Stimulated activated CD4-positive, alpha-beta T cell treated with anti-CD3 and anti-CD28 coated beads, TNF-alpha, amount 100 ng/mL, for 4 hours (primary cell): ENCODE results near the gene ARHGAP26.

ENCODE experiments used
- DNase-seq, 3 experiments: peaks; one replicate each; pipeline ENCODE4 v3.0.0-alpha.2; 2020; ENCODE audit warnings: low read depth in 3 of 3

The ARHGAP26 gene

GRCh38 chr5:142872217-142872616 lies 102.0 kb downstream of the ARHGAP26 start:
- DNase-seq, result no peak

GRCh38 chr5:142872795-142873194 lies 102.6 kb downstream of the ARHGAP26 start:
- DNase-seq, result no peak

DNA sequence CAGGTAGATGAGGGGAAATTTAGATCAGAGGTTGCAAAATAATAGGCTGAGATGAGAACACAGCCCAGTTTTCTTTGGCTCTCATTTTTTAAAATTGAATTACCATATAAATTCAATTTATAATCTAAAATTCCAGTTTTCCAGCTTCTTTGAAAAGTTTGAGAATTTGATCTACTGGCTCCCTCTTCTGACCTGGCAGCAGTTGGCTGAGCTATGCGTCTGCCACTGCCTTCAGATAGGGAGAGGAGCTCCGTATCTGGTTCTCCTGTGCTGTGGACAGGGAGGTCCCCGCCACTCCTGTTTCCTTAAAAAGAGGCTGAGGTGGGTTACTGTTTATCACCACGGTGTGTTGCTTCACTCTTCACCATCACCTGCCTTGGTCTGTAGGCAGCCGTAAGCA lies 103.7 kb downstream of the ARHGAP26 start:
- no peak for DNase-seq

- no peak for DNase-seq
Measured at GRCh38 chr5:142874540-142874939, 104.4 kb downstream of the ARHGAP26 start.

DNA sequence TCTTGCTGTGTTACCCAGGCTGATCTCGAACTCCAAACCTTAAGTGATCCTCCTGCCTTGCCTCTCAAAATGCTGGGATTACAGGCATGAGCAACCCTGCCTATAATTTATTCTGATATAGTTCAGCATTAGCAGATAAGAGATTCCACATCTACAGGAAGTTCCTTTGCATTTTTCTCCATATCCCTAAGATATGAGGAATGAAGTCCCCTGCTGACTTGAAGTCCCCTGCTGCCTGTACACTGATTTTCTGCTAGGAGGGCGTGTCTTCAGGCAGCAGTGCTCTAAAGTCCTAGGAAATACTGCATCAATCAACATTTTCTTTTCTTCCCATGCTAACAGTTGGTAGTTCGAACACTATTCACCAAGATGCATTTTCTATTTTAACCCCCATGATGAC lies 105.8 kb downstream of the ARHGAP26 start:
- no peak for DNase-seq

DNA sequence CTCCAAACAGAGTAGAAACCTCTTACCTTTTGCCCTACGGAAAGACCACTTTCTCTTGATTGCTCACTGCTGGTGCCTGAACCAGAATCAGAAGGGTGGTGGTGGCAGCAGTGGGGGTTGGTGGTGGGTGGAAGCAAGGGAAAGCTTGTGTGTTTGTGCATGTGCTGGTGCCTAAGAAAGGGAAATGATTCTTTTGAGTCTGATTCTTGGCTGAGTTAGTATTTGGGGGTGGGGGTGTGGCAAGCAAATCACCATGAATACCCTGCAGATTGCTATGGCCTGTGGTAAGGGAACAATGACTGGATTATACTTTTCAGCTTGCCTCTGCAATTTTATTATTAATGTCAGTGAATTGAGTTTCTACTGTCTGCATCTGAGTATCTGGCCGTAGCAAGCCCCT lies 106.6 kb downstream of the ARHGAP26 start:
- DNase-seq, result no peak

DNA sequence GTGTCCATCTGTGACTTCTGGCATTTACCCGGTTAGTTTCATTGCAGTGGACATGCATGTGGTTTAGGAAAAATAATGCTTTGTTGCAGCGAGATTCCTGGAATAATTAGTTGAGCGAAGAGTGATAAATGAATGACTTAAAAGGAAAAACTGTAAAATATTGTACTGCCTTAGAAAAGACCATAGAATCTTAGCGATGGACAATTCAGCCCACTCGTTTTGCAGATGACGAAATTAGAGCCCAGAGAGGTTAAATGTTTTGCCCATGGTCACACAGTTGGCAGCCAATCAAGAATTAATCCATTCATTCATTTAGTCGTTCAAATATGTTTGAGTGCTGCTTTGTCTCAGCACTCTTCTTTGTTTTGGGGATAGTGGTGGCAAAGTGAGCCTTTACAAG lies 107.9 kb downstream of the ARHGAP26 start:
- no peak for DNase-seq

DNA sequence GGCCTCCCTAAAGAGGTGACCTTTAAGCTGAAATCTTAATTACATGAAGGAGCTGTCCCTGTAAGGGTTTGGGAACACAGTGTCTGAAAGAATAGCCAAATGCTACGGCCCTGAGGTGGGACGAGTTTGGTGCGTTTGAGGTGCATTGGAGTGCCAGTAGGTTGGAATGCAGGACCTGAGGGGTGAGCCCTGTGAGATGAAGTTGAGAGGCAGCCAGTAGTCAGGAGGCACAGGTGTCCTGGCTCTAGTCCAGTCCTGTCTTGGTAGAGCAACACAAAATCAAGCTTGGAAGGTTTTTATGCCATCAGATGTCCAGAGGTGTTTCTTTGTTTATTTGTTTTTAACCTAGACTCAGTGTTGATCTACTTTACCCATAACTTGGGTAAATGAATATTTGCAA lies 108.5 kb downstream of the ARHGAP26 start:
- no peak for DNase-seq

- DNase-seq, result no peak
Measured at GRCh38 chr5:142881076-142881783, 111.1 kb downstream of the ARHGAP26 start.

- DNase-seq, result no peak
Measured at GRCh38 chr5:142881784-142882126, 111.6 kb downstream of the ARHGAP26 start.

DNA sequence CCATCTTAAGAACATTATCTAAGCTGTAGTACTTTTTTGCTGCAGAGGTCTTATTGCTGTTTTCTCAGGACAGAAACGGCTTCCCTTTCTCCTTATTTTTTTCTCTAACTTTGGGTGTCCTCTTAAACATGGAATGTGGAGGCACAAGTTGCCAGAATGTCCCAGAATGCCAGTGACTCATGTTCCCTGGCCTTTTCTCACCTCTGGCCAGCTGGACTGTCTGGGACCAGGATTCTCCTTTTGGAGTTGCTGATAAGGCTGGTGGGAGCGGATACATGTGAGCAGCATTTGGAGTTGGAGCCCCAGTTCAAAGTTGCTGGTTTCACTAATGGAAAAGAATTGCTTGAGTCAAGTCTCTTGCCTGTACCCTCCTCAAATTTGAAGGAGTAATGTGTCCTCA lies 112.8 kb downstream of the ARHGAP26 start:
- no peak for DNase-seq

DNA sequence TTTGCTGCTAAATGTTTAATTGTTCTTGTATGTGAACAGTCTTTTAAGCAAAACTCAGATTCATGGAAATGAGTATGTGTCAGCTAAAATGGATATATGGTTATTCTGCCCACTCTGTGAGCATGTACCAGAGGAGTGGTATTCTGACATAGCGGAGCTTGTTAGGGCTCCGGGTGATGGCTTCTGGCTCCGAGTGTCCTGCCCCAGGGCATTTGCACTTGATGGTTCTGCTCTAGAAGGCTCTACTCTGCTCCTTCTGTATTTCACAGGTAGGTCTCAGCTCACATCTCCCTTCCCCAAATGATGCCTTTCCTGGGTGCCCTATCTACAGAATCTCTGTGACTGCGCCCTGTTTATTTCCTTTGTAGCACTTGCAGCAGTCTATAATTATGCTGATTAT lies 113.3 kb downstream of the ARHGAP26 start:
- DNase-seq, result no peak

GRCh38 chr5:142884029-142884428 lies 113.9 kb downstream of the ARHGAP26 start:
- no peak for DNase-seq

DNA sequence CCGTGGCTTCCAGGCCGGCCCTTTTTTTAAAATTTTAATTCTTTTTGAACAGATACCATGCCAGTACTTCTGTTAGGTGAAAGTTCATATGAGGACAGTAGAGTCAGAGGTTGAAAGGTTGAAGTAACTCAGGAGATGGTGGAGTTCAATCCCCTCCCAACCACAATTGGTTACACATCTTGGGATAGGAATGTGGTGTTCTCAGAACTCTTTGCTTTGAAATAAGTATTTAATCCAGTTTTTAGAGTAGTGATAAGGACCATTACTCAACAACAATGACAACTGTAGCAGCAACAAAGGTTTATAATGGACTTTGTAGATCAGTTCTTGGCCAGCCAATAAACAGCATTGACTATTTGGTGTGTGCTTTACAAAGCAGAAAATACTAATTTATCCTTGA lies 116.0 kb downstream of the ARHGAP26 start:
- DNase-seq, result no peak

GRCh38 chr5:142886956-142887355 lies 116.8 kb downstream of the ARHGAP26 start:
- no peak for DNase-seq

GRCh38 chr5:142888469-142889085 lies 118.4 kb downstream of the ARHGAP26 start:
- no peak for DNase-seq

DNA sequence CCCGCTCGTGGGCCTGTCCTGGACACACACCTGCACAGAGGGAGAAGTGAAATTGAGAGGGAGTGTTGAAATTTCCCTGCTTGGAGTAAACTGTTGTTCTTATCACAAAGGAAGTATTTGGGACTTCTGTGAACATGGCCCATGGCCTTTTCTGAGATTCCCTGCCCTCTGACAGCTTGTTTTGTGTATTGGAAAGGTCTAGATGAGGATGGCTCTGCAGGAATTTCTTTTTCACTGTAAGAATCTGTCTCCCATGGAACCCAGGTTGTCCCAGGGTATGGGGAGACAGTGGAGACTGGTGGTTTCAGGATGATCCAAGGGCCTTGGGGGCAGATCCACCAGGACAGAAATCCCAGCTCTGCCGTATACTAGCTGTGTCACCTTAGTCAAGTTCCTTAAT lies 121.8 kb downstream of the ARHGAP26 start:
- DNase-seq, result no peak

DNA sequence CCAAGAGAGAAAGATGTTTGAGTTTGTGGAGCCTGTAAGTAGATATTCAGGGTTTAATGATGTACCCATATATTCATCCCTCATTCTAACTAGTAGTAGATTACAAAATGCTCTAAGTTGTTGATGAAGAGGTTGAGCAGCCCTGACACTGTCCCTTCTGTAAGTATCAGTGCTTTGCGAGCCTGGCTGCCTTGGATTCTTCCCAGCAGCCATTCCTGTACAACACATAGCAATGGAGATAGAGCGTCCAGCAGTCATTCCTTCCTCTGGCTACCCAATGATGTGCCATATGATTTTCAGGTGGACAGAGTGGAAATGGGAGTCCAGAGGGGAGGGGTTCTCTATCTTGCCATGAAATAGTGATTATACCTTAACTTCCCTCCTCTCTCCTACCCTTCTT lies 124.1 kb downstream of the ARHGAP26 start:
- no peak for DNase-seq

- DNase-seq, result no peak
Measured at GRCh38 chr5:142894749-142895148, 124.6 kb downstream of the ARHGAP26 start.

DNA sequence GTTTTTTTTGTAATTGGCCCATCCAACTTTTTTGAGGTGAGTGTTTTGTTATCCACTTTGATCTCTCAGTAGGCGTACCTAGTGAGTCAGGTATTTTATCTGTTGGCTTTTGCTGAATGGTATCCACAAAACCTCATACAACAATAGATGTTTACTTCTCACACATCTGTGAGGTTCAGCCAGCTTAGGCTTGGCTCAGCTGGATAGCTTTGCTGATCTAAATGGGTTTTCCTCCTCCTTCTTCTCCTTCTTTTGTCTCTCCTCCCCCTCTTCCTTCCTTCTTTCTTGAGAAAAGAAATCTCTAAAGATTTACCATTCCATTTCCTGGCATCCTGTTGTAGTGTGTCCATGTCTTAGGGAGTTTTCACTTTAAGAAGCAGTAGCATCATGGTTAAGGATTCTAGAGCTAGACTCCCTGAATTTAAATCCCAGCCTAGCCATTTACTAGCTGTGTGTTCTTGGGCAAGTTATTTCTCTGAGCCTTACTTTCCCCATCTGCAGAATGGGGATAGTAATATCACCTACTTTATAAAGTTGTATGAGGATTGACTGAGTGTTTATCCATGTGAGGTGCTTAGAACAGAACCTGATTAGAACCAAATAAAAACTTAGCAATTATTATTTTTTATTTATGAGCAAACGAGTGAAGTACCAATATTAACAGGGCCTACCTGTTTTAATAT lies 126.3 kb downstream of the ARHGAP26 start:
- no peak for DNase-seq

DNA sequence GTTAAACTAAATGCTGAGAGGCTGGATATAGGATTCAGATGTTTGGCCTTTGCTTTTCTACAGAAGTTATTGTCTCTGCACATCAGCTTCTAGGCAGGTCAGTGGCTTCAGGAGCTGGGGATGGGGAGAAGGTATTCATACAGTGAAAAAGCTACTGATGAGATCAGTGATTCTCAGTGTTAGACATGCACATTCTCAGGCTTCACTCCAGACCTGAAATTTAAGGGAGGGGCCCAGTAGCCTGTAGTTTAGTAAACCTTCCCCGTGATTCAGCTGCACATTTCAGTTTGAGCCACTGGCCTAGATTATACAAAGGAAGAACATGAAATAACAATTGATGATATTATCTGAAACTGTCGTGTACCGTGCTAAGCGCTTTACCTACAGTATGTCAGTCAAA lies 127.2 kb downstream of the ARHGAP26 start:
- DNase-seq, result no peak

DNA sequence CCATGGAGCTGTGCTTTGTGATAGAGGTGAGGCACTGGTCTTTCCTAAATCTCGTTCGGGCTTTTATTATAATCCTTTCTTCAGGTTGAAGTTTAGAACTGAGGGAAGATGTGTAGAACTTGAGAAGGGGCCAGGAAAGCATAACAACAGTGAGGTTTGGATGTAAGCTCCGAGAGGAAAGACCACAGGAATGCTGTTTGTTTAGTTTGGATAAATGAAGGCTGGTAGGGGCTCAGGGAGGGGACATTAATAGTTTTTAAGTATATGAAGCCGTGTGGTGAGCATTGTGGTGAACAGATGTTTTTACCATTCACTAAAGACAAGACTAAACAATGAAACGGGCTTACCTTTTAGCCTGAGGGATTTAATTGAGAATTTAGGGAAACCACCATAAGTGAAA lies 130.8 kb downstream of the ARHGAP26 start:
- no peak for DNase-seq

- no peak for DNase-seq
Measured at GRCh38 chr5:142901476-142902185, 131.5 kb downstream of the ARHGAP26 start.
